ENCODE measurements around the gene FKBP1A. TPM values are rescaled to one million over a fixed set of nuclear protein-coding genes. Genes with fewer than 3 reads are reported as not detected.

The FKBP1A gene
- total and polyA plus RNA-seq, 10 of the 15 experiments (the other 5 are each of a cell fraction or from before 2014, with no cell fraction given), result 103 to 687 (median 254) TPM

DNA sequence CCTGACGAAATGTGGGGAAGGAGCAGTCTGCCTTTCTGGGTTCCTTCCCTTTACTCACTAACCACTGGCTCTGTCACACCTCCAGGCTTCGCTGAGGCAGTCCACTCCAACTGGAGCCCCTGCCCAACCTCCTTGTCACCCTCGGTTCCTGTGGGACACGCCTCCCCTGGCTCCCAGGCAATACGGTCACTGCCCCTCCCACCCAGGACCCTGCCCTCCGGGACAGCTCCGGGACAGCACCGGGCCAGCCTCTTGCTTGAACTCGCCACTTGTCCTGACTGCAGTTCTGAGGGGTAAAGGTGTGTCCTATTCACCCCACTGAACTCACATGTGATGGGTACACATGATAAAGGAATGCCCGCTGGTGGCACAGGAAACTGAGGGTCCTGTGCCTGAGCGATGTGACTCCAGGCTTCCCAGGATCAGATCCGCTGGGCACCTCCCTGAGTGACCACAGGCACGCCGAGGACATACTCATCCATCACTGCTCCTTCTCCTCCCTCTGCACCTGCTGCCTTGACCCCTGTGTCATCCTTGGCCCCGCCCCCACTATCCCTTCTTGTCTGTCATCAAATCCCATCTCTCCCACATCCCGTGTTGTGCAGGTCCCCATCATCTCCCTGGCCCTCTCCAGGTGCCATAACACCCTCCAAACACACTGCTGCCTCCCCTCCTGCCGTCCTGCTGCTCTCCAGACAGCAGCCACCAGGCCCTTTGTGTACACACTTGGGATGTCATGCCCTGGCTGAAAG lies 71.8 kb downstream of the FKBP1A start:
- no peak overlapping the region for H3K4me2 ChIP-seq (ENCODE audit: control insufficient read depth, insufficient read depth)
- in situ Hi-C loops (cut with MboI), result no loop called here
- H3K4me3 ChIP-seq, result no peak overlapping the region
- ChIA-PET SMC1A (ENCODE audit: uncharacterized antibody, unreplicated experiment) (interaction anchor here (1.2 to 1.8 kb wide), 3 partner anchors 114 to 137 kb away, joined by 3 to 9 read pairs (median 4); no protein-coding TSS in a partner anchor), POLR2A (no interaction called here), RAD21 (ENCODE audit: unreplicated experiment) (interaction anchor here (1.0 to 1.4 kb wide), 2 partner anchors 71 to 72 kb away, joined by 3 to 5 read pairs; partner anchors contain the start of gene FKBP1A), CTCF (interaction anchor here (1.0 to 7.6 kb wide), 3 partner anchors 8 to 116 kb away, joined by 4 to 55 read pairs (median 6); no protein-coding TSS in a partner anchor)
- WGBS (ENCODE audit: insufficient coverage, insufficient replicate concordance, low lambda C conversion rate, missing lambda C conversion rate), result 68% methylated on average over 17 of the region's 17 CpGs
- H3K27ac ChIP-seq (ENCODE audit: control insufficient read depth, insufficient read depth), result no peak overlapping the region
- no peak for FAIRE-seq
- no peaks in the 10 kb centered on the region; the same call in 2 of the 3 replicates for H3K9me3 ChIP-seq (replicated peaks; ENCODE audit: control insufficient read depth, insufficient read depth, low read length)
- no peak for DNase-seq (ENCODE audit: low read depth, low spot score)
- H3K4me1 ChIP-seq (ENCODE audit: control insufficient read depth, insufficient read depth, low read length), result peaks cover 12% of the 10 kb centered on the region
- no peaks in the 10 kb centered on the region for H4K20me1 ChIP-seq (ENCODE audit: control insufficient read depth, insufficient read depth)
- no peak for ATAC-seq
- peaks cover 8% of the 10 kb centered on the region for H3K79me2 ChIP-seq (ENCODE audit: control insufficient read depth, insufficient read depth, low read length)
- H3K9ac ChIP-seq (ENCODE audit: control insufficient read depth, insufficient read depth, low read length), result no peak overlapping the region
- no peak overlapping the region for H2AFZ ChIP-seq (ENCODE audit: control insufficient read depth, low read depth, low read length)
- H3K27me3 ChIP-seq (replicated peaks in 1 of 2; ENCODE audit: control insufficient read depth in 2 of 2, insufficient read depth in 2 of 2, low read length in 1 of 2), result no peaks in the 10 kb centered on the region
- intact Hi-C loops (cut with micrococcal nuclease; ENCODE audit: unreplicated experiment), result no loop called here
- no peaks in the 10 kb centered on the region for H3K36me3 ChIP-seq (ENCODE audit: control insufficient read depth in 2 of 2, insufficient read depth in 2 of 2, low read length in 1 of 2)
- no TSS peak for BruUV-seq (replicated peaks)
- no peak for TF ChIP-seq EZH2 (IDR thresholded peaks at IDR 0.05; ENCODE audit: borderline replicate concordance, control insufficient read depth, low read depth, low read length)
- TF ChIP-seq POU2F2 (IDR thresholded peaks at IDR 0.05; ENCODE audit: borderline replicate concordance, low read depth, low read length), result no peak
- TF ChIP-seq, protein P1, sequence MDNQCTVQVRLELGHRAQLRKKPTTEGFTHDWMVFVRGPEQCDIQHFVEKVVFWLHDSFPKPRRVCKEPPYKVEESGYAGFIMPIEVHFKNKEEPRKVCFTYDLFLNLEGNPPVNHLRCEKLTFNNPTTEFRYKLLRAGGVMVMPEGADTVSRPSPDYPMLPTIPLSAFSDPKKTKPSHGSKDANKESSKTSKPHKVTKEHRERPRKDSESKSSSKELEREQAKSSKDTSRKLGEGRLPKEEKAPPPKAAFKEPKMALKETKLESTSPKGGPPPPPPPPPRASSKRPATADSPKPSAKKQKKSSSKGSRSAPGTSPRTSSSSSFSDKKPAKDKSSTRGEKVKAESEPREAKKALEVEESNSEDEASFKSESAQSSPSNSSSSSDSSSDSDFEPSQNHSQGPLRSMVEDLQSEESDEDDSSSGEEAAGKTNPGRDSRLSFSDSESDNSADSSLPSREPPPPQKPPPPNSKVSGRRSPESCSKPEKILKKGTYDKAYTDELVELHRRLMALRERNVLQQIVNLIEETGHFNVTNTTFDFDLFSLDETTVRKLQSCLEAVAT (IDR thresholded peaks at IDR 0.05), result no peak
- TF ChIP-seq CHD4 (IDR thresholded peaks at IDR 0.05), result no peak
- no peak for TF ChIP-seq RAD21 (IDR thresholded peaks at IDR 0.05; ENCODE audit: insufficient read depth, low read depth, low read length)
- no peak for TF ChIP-seq MTA2 (IDR thresholded peaks at IDR 0.05; ENCODE audit: low read depth)
- no peak for TF ChIP-seq YY1 (IDR thresholded peaks at IDR 0.05; ENCODE audit: low read depth, low read length)
- TF ChIP-seq, protein P2, sequence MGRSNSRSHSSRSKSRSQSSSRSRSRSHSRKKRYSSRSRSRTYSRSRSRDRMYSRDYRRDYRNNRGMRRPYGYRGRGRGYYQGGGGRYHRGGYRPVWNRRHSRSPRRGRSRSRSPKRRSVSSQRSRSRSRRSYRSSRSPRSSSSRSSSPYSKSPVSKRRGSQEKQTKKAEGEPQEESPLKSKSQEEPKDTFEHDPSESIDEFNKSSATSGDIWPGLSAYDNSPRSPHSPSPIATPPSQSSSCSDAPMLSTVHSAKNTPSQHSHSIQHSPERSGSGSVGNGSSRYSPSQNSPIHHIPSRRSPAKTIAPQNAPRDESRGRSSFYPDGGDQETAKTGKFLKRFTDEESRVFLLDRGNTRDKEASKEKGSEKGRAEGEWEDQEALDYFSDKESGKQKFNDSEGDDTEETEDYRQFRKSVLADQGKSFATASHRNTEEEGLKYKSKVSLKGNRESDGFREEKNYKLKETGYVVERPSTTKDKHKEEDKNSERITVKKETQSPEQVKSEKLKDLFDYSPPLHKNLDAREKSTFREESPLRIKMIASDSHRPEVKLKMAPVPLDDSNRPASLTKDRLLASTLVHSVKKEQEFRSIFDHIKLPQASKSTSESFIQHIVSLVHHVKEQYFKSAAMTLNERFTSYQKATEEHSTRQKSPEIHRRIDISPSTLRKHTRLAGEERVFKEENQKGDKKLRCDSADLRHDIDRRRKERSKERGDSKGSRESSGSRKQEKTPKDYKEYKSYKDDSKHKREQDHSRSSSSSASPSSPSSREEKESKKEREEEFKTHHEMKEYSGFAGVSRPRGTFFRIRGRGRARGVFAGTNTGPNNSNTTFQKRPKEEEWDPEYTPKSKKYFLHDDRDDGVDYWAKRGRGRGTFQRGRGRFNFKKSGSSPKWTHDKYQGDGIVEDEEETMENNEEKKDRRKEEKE (IDR thresholded peaks at IDR 0.05), result no peak
- no peak for TF ChIP-seq KAT2A (conservative IDR thresholded peaks at IDR 0.05; ENCODE audit: control insufficient read depth, low read depth, low read length)
- no peak for TF ChIP-seq GABPA (IDR thresholded peaks at IDR 0.05; ENCODE audit: low read depth)
- TF ChIP-seq, protein P3, sequence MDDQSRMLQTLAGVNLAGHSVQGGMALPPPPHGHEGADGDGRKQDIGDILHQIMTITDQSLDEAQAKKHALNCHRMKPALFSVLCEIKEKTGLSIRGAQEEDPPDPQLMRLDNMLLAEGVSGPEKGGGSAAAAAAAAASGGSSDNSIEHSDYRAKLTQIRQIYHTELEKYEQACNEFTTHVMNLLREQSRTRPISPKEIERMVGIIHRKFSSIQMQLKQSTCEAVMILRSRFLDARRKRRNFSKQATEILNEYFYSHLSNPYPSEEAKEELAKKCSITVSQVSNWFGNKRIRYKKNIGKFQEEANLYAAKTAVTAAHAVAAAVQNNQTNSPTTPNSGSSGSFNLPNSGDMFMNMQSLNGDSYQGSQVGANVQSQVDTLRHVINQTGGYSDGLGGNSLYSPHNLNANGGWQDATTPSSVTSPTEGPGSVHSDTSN (IDR thresholded peaks at IDR 0.05; ENCODE audit: insufficient replicate concordance, low read depth, low read length), result no peak
- TF ChIP-seq, protein P4, sequence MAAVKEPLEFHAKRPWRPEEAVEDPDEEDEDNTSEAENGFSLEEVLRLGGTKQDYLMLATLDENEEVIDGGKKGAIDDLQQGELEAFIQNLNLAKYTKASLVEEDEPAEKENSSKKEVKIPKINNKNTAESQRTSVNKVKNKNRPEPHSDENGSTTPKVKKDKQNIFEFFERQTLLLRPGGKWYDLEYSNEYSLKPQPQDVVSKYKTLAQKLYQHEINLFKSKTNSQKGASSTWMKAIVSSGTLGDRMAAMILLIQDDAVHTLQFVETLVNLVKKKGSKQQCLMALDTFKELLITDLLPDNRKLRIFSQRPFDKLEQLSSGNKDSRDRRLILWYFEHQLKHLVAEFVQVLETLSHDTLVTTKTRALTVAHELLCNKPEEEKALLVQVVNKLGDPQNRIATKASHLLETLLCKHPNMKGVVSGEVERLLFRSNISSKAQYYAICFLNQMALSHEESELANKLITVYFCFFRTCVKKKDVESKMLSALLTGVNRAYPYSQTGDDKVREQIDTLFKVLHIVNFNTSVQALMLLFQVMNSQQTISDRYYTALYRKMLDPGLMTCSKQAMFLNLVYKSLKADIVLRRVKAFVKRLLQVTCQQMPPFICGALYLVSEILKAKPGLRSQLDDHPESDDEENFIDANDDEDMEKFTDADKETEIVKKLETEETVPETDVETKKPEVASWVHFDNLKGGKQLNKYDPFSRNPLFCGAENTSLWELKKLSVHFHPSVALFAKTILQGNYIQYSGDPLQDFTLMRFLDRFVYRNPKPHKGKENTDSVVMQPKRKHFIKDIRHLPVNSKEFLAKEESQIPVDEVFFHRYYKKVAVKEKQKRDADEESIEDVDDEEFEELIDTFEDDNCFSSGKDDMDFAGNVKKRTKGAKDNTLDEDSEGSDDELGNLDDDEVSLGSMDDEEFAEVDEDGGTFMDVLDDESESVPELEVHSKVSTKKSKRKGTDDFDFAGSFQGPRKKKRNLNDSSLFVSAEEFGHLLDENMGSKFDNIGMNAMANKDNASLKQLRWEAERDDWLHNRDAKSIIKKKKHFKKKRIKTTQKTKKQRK (IDR thresholded peaks at IDR 0.05; ENCODE audit: low read depth, low read length), result no peak
- TF ChIP-seq ZSCAN29 (IDR thresholded peaks at IDR 0.05), result no peak
- TF ChIP-seq GATAD2B (conservative IDR thresholded peaks at IDR 0.05; ENCODE audit: low read depth), result no peak

All from GM12878 (cell line).